ENCODE measurements around the gene FANCC.
"Not testable (repeated sequence)": the region's sequence is repeated elsewhere in the genome, so short reads cannot be mapped to it uniquely, and the experiment has no call there.

FANCC gene

DNA sequence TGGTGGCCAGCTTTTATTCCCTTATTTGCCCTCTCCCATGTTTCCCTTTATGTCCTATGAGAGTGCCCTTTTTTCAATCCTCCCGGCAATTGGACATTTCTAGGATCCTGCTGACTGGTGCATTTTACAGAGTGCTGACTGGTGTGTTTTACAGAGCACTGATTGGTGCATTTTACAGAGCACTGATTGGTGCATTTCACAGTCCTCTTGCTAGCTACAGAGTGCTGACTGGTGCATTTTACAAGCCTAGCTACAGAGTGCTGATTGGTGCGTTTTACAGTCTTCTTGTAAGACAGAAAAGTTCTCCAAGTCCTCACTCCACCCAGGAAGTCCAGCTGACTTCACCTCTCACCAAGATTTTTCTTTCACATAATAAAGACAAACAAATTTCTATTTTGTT, 15.4 kb upstream of the FANCC start:
- Histone ChIP-seq H3K9me3 (peaks cover 67% of the 10 kb centered on the region), H4K20me1 (no peaks in the 10 kb centered on the region), H3K9ac (no peak overlapping the region), H3K27me3 (no peaks in the 10 kb centered on the region), H3K4me3 (no peak overlapping the region), H3K4me2 (no peak overlapping the region), H3K27ac (no peak overlapping the region), H3K36me3 (no peaks in the 10 kb centered on the region), H3K4me1 (no peaks in the 10 kb centered on the region)
- TF ChIP-seq Cebpa-rat (IDR thresholded peaks at IDR 0.05): no peak

DNA sequence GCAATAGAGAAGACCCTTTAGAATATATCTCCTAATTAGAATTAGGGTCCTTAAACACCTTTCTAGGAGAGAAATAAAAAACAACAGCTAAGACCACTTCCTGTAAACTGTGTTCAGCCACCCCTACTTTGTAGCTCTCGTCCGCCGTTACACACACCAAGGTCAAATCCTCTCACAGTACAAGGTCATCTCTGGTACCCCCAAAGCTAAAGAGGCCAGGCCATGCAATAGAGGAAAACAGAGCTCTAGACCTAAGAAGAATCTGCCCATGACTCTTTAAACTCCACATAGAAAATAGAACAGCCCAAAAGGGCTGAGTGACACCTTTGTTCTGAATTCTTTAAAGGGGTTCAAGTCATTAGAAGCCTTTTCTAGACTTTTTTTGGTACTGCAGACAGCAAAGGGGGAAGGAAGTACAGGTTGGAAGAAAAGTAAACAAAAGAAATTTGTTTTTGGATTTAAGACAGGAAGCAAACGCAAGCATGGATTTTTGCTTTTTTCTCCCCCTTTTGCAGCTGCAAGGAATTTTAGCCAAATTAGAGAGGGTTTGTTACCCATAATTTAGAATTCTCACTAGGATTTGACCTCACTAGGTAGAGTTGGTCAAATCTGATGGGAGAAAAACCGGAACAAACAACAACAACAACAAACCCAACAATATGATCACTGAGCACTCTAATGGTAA, 13.4 kb upstream of the FANCC start:
- Histone ChIP-seq H3K4me1 (no peaks in the 10 kb centered on the region), H3K36me3 (no peaks in the 10 kb centered on the region), H3K27ac (no peak overlapping the region), H4K20me1 (no peaks in the 10 kb centered on the region), H3K4me3 (no peak overlapping the region), H3K9ac (no peak overlapping the region), H3K9me3 (peaks cover 64% of the 10 kb centered on the region), H3K27me3 (no peaks in the 10 kb centered on the region), H3K4me2 (no peak overlapping the region)
- no peak for TF ChIP-seq Cebpa-rat (IDR thresholded peaks at IDR 0.05)

DNA sequence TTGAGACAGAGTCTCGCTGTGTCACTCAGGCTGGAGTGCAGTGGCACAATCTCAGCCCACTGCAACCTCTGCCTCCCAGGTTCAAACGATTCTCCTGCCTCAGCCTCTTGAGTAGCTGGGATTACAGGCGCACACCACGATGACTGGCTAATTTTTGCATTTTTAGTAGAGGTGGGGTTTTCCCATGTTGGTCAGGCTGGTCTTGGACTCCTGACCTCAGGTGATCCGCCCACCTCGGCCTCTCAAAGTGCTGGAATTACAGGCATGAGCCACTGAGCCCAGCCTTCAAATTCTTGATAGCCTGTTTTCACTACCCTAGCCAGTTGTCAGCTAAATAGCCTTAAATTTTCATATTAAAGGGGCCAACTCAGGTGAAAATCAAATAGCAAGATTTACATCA, 11.6 kb upstream of the FANCC start:
- H3K27me3 ChIP-seq, H3K36me3 ChIP-seq, H3K27ac ChIP-seq, H3K4me3 ChIP-seq, H3K4me2 ChIP-seq, H3K9ac ChIP-seq, H4K20me1 ChIP-seq, H3K4me1 ChIP-seq: not testable (repeated sequence)
- peaks cover 82% of the 10 kb centered on the region for H3K9me3 ChIP-seq

DNA sequence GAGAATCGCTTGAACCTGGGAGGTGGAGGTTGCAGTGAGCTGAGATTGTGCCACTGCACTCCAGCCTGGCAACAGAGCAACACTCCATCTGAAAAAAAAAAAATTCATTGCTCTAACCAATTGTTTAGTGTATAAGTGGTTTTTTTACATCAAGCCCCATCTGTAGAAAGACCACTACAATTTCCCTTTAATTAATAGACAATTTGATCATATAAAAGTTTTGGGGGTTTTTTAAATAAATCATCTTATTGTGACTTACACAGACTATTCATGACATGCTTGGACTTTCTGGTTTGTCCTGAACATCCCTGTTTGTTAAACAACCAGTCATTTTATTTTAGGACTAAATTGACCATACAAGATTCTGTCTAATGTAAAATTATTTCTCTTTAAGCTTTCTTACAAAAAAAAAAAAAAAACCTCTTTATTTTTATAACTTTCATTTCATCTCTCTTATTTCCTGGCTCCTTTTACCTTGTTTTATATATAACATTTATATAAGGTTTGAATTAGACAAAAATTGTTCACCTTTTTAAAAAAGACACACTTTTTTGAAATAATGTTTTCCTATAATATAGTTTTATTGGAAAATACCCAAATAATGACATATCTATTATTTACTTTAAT, 9.8 kb upstream of the FANCC start:
- no peak overlapping the region for H3K9ac ChIP-seq
- H3K36me3 ChIP-seq: no peaks in the 10 kb centered on the region
- H3K4me3 ChIP-seq: no peak overlapping the region
- no peaks in the 10 kb centered on the region for H4K20me1 ChIP-seq
- no peaks in the 10 kb centered on the region for H3K4me1 ChIP-seq
- no peak for TF ChIP-seq Cebpa-rat (IDR thresholded peaks at IDR 0.05)
- H3K27ac ChIP-seq: no peak overlapping the region
- H3K4me2 ChIP-seq: no peak overlapping the region
- H3K9me3 ChIP-seq: peaks cover 86% of the 10 kb centered on the region
- no peaks in the 10 kb centered on the region for H3K27me3 ChIP-seq

DNA sequence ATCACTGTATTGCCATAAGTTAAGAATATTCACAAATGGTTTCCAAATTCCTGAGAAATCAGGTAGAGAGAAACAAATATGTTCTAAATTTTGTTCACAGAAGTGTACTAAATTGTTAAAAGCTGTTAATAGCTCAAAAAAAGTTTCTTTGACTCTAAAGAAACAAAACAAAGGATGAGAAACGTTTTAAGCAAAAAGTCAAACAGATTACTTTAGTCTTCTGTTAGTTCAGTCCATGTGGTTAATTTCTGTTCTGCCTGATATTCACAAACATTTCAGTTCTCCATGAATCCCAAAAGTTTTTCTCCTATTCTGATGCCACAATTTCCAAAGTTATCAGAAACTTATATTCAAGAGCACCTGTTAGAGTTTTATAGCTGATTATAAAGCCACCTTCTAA, 7.7 kb upstream of the FANCC start:
- Histone ChIP-seq H3K9ac (no peak overlapping the region), H3K27ac (no peak overlapping the region), H3K36me3 (no peaks in the 10 kb centered on the region), H3K4me2 (no peak overlapping the region), H3K27me3 (no peaks in the 10 kb centered on the region), H3K4me3 (no peak overlapping the region; the same call in 1 of the 2 replicates), H4K20me1 (no peaks in the 10 kb centered on the region), H3K4me1 (no peaks in the 10 kb centered on the region), H3K9me3 (peaks cover 71% of the 10 kb centered on the region)
- TF ChIP-seq Cebpa-rat (IDR thresholded peaks at IDR 0.05): no peak

DNA sequence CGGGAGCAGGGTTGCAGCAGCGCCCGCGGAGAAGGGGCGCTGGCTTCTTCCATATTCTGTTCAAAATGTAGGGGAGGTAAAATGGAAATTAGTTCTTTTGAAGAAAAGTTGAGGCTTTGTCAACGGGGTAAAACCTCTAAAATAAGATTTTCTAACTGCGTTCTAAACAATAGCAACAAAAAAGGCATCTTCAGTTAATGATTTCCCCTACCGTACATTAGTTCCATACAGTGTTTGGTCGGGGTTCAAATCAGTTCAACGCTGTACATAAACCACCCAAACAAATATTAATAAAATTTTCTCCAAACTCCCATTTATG, 343 bp upstream of the FANCC start:
- H3K4me3 ChIP-seq: peak overlapping the region; percentile 84
- peak overlapping the region; percentile 96 for H3K27ac ChIP-seq
- H3K9ac ChIP-seq: peak overlapping the region; percentile 97
- H3K36me3 ChIP-seq: no peaks in the 10 kb centered on the region
- 0 out of 2 replicates have a peak, but pooled peaks cover 5% of the 10 kb centered on the region for H3K27me3 ChIP-seq
- H3K4me1 ChIP-seq: peaks cover 25% of the 10 kb centered on the region
- H4K20me1 ChIP-seq: no peaks in the 10 kb centered on the region
- 0 out of 2 replicates have a peak, but pooled peaks cover 6% of the 10 kb centered on the region for H3K9me3 ChIP-seq
- peak overlapping the region; percentile 84 for H3K4me2 ChIP-seq
- no peak for TF ChIP-seq Cebpa-rat (IDR thresholded peaks at IDR 0.05)

DNA sequence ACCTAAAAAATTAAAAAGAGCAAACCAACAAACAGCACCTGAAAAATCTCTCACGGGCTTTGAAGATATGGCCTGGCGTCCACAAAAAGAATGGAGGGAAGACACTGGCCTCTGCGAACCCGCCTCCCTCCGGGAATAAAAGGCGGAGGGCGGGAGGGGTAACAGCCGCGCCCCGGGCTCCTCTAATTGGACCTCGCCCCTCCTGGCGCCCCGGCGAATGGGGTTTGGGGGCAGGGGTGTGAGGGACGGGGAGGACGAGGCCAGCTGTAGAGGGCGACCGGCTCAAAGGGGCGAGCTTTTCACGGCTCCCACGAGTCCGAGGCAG, 753 bp downstream of the FANCC start:
- H3K9me3 ChIP-seq: 0 out of 2 replicates have a peak, but pooled peaks cover 5% of the 10 kb centered on the region
- no peaks in the 10 kb centered on the region for H3K36me3 ChIP-seq
- H3K9ac ChIP-seq: peak overlapping the region; percentile 97
- H3K4me3 ChIP-seq: peak overlapping the region; percentile 84
- H3K27ac ChIP-seq: peak overlapping the region; percentile 96
- 0 out of 2 replicates have a peak, but pooled peaks cover 5% of the 10 kb centered on the region for H3K27me3 ChIP-seq
- TF ChIP-seq Cebpa-rat (IDR thresholded peaks at IDR 0.05): no peak
- peaks cover 28% of the 10 kb centered on the region for H3K4me1 ChIP-seq
- peak overlapping the region; percentile 82 for H3K4me2 ChIP-seq
- no peaks in the 10 kb centered on the region for H4K20me1 ChIP-seq

DNA sequence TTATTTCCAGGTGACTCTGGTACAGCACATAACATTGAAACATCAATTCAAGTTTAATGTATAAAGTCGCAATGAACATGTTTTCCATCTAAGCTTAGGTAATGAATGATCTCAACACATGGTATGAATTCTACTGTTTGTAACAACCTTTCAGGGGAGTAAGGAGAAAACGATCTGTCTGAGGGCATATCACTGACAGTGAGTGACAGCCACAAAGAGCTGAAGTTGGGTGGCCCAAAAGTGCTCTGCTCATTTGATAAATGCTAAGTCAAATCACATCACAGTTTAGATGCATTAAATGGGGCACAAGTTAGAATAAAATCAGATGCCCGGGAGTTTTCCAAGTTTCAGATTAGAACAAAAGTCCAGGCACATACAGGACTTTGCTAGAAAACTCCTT, 1.2 kb downstream of the FANCC start:
- H3K27me3 ChIP-seq: 0 out of 2 replicates have a peak, but pooled peaks cover 5% of the 10 kb centered on the region
- H3K36me3 ChIP-seq: no peaks in the 10 kb centered on the region
- peak overlapping the region; percentile 82 for H3K4me2 ChIP-seq
- no peak for TF ChIP-seq Cebpa-rat (IDR thresholded peaks at IDR 0.05)
- H3K9ac ChIP-seq: peak overlapping the region; percentile 97
- no peaks in the 10 kb centered on the region for H4K20me1 ChIP-seq
- H3K4me1 ChIP-seq: peaks cover 28% of the 10 kb centered on the region
- peak overlapping the region; percentile 84 for H3K4me3 ChIP-seq
- peak overlapping the region; percentile 96; the same call in 1 of the 2 replicates for H3K27ac ChIP-seq
- 0 out of 2 replicates have a peak, but pooled peaks cover 5% of the 10 kb centered on the region for H3K9me3 ChIP-seq

DNA sequence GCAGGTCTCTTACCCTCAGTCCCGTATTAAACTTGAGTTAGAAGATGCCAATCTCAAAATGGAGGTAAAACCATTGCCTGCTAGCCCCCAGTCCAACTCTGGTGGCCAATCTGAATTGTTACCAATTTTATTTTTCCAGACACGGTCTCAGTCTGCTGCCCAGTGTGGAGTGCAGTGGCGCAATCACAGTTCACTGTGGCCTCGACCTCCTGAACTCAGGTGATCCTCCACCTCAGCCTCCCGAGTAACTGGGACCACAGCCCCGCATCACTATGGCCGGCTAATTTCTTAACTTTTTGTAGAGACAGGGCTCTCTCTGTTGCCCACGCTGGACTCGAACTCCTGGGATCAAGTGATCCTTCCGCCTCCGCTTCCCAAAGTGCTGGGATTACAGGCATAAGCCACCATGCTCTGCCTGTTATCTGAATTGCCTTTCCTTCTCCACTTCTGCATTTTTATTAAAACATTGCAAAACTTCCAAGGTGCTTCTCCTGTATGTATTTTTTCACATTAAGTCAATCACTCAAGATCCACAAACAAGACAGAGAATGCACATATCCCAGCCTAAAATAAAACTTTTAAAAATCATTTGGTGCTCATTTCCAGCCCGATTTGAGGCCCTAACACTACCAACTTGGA, 2.3 kb downstream of the FANCC start:
- peak overlapping the region; percentile 82; the same call in 1 of the 2 replicates for H3K4me2 ChIP-seq
- H3K9ac ChIP-seq: no peak overlapping the region
- H3K27me3 ChIP-seq: 0 out of 2 replicates have a peak, but pooled peaks cover 5% of the 10 kb centered on the region
- H4K20me1 ChIP-seq: no peaks in the 10 kb centered on the region
- H3K4me3 ChIP-seq: no peak overlapping the region
- no peak overlapping the region; the same call in 1 of the 2 replicates for H3K27ac ChIP-seq
- H3K4me1 ChIP-seq: peaks cover 28% of the 10 kb centered on the region
- H3K36me3 ChIP-seq: no peaks in the 10 kb centered on the region
- 0 out of 2 replicates have a peak, but pooled peaks cover 5% of the 10 kb centered on the region for H3K9me3 ChIP-seq
- TF ChIP-seq Cebpa-rat (IDR thresholded peaks at IDR 0.05): no peak

DNA sequence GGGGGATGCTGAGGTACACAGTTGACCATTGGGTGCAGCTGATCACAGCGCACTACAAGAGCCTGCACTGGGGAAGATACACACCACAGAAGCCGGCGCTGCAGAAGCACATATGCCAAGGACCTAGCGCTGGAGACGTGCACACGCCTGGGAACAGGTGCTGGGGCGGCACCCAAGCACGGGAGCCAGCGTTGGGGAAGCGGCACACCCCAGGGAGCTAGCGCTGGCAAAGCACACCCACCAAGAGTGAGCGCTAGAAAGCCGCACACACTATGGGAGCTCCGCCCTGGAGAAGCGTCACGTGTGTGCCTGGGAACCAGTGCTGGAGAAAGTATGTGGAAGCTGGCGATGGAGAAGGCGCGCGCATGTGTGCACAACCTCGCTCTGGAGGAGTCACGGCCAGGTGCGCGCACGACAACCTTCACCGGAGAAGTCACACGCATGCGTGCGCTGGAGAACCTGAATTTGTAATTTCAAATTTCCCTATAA, 4.5 kb downstream of the FANCC start:
- Histone ChIP-seq H3K4me3 (no peak overlapping the region), H3K36me3 (no peaks in the 10 kb centered on the region), H3K4me2 (peak overlapping the region; percentile 10; the same call in 1 of the 2 replicates), H3K9me3 (peaks cover 10% of the 10 kb centered on the region; the same call in 1 of the 2 replicates), H3K9ac (no peak overlapping the region), H3K27me3 (0 out of 2 replicates have a peak, but pooled peaks cover 5% of the 10 kb centered on the region), H3K27ac (no peak overlapping the region), H4K20me1 (no peaks in the 10 kb centered on the region), H3K4me1 (peaks cover 19% of the 10 kb centered on the region)
- no peak for TF ChIP-seq Cebpa-rat (IDR thresholded peaks at IDR 0.05)

Data from BLaER1 (cell line).